Activated CD8-positive, alpha-beta memory T cell treated with anti-CD3 and anti-CD28 coated beads, Interleukin-2, amount 50 U/mL, for 1 hour (primary cell): Measurements from ENCODE around the gene USP26.
"Not testable (repeated sequence)": the region's sequence is repeated elsewhere in the genome, so short reads cannot be mapped to it uniquely, and the experiment has no call there.

ENCODE experiments used
- DNase-seq: peaks from one replicate; pipeline ENCODE4 v3.0.0-alpha.2; 2020; ENCODE audit errors: extremely low read depth

Gene USP26, protein sequence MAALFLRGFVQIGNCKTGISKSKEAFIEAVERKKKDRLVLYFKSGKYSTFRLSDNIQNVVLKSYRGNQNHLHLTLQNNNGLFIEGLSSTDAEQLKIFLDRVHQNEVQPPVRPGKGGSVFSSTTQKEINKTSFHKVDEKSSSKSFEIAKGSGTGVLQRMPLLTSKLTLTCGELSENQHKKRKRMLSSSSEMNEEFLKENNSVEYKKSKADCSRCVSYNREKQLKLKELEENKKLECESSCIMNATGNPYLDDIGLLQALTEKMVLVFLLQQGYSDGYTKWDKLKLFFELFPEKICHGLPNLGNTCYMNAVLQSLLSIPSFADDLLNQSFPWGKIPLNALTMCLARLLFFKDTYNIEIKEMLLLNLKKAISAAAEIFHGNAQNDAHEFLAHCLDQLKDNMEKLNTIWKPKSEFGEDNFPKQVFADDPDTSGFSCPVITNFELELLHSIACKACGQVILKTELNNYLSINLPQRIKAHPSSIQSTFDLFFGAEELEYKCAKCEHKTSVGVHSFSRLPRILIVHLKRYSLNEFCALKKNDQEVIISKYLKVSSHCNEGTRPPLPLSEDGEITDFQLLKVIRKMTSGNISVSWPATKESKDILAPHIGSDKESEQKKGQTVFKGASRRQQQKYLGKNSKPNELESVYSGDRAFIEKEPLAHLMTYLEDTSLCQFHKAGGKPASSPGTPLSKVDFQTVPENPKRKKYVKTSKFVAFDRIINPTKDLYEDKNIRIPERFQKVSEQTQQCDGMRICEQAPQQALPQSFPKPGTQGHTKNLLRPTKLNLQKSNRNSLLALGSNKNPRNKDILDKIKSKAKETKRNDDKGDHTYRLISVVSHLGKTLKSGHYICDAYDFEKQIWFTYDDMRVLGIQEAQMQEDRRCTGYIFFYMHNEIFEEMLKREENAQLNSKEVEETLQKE

GRCh38 chrX:133097031-133097430 is at the start of gene USP26:
TSS of gene USP26 (minus strand) at chrX:133097109. CDS start at chrX:133028220, 68,889 bp downstream.
- DNase-seq: no peak

DNA sequence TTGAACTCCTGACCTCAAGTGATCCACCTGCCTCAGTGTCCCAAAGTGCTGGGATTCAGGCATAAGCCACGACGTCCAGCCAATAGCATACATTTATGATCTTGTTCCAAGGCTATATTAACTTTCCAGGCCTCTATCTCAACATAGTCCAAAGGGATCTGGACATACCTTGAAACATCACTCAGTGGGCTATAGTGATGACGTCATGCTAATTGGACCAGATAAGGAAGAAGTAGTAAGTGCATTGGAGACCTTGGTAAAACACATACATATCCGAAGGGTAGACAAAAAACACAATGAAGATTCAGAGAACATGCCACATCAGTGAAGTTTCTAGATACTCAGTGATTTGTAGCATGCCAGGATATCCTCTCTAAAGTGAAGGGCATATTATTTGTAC is 37.4 kb upstream of the USP26 start:
- DNase-seq: no peak

GRCh38 chrX:133120406-133120805 is 23.5 kb upstream of the USP26 start:
- DNase-seq: no peak

- no peak for DNase-seq
These were observed 2.7 kb downstream of the USP26 start for GRCh38 chrX:133094098-133094731.

DNA sequence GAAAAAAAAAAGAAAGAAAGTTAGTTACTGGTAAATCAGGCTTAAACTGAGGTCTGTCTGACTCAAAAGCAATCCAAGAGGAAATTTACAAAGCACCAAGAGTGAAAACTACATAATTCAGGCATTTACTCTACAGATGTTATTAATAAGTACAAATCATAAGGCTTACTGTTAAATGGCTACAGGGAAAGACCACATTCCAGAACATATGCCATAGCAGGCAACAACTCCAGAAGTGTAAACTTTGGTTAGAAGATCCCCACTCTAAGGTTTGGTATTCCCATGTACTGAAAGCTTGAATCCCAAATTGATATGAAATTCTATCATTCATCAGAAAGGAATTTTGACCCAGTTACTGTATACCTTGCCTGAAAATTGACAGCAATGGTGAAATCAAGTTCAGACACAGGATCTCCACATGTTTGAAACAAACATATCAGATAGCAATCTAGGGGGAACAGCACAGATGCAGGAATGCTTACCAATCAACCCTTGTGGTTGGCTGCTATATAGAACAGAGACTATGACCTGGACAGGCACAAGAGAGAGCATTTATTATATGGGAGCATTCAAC is 6.6 kb downstream of the USP26 start:
- DNase-seq: no peak

GRCh38 chrX:133089411-133089810 is 7.5 kb downstream of the USP26 start:
- no peak for DNase-seq

DNA sequence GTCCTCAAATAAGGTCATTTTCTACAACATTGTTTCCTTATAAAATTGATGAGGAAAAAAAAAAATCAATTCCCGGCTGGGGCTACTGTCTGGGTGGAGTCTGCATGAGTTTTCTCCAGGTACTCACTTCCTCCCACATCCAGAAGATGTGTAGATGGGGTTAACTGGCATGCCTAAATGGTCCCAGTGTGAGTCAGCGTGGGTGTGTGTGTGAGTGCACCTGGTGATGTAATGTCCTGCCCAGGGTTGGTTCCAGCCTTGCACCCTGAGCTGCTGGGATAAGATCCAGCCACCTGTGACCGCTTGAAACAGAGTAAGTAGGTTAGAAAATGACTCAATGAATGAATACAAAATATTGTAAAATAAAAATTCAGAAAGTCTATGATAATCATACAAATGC is 11.1 kb downstream of the USP26 start:
- no peak for DNase-seq

DNA sequence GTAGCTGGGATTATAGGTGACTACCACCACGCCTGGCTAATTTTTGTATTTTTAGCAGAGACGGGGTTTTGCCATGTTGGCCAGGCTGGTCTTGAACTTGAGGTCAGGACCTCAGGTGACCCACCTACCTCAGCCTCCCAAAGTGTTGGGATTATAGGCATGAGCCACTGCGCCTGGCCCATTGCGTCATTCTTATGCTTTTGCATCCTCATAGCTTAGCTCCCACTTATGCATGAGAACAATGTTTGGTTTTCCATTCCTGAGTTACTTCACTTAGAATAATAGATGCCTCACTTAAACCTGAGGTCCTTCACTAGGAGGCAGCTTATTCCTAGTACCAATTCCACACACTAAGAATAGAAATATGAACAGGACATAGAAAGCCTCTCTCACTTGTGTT is 11.9 kb downstream of the USP26 start:
- not testable (repeated sequence) for DNase-seq

GRCh38 chrX:133083899-133084298 is 13.0 kb downstream of the USP26 start:
- DNase-seq: no peak

DNA sequence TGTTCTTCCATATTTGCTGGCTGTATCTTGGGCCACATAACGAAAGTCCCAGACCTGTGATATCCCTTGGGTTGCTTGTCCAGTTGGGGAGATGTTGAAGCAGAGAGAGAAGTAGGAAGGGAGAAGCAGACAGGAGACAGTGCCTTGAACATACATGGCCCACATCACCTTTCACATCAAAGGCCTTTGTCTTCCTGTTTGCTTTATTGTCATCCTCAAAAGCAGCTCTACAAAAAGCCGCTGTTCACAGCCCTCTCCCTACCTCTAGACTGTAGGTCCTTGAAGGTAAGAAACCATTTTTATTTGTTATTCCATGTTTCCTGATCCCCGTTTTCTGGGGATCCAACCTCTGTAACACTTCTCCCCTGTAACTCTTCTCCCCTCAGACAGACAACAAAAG is 14.9 kb downstream of the USP26 start:
- DNase-seq: no peak

DNA sequence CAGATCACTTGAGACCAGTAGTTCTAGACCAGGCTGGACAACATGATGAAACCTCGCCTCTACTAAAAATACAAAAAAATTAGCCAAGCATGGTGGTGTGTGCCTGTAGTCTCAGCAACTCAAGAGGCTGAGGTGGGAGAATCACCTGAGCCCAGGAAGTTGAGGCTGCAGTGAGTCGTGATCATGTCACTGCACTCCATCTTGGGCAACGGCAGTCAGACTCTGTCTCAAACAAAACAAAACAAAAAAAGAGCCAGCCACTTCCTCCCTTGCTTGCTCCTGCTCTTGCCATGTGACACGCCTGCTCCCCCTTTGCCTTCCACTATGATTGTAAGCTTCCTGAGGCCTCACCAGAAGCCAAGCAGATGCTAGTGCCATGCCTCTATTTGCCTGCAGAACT is 19.1 kb downstream of the USP26 start:
- not testable (repeated sequence) for DNase-seq

GRCh38 chrX:133072566-133072965 is 24.3 kb downstream of the USP26 start:
- no peak for DNase-seq

- DNase-seq: no peak
These were observed 28.4 kb downstream of the USP26 start for GRCh38 chrX:133068461-133068860.

DNA sequence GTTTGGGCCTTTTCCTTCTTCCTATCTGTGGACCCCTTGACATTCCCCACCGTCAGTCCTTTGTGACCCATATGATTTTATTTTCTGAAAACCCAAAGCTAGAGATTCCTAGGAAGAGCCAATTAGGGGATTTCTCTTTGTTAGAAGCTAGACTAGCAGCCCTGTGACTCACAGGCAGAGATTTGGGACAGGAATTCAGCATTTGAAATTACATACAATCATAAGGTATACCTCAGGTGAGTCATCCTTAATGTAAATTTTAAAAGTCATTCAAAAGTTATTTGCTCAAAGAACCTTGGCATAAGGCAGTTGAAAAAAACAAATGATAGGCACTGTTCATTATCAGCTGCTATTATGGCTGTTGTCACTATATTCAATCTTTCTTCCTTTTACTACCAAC is 40.6 kb downstream of the USP26 start:
- no peak for DNase-seq

DNA sequence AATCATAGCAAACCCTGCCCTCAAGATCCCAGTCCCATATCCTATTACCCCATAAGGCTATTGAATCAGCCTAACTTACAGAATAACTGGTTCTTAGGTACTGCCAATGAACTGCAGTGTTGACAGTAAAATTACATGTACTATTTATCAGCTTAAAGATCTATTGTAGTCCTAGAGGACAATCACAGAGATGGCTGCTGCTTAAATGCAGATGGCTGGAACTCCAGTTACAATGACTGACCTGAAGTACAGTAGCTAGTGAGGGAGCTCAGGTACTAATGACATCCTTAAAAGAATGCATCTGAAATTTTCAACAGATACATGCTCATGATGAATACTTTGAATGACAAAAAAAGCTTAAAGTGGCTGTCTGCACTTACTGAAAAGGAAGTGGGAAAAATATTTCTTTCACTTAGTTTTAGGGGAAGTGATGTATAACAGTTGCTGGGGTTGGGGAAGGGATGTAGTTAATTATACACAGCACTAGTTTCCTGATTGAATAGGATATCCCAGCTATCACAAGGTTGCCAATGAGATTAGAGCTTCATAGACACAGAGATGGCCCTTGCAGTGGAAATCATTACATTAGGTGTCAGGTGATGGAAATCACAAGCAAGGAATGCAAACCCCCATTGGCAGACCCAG is 42.0 kb downstream of the USP26 start:
- DNase-seq: no peak

GRCh38 chrX:133053861-133054598 is 42.9 kb downstream of the USP26 start:
- DNase-seq: no peak

- DNase-seq: no peak
These were observed 48.2 kb downstream of the USP26 start for GRCh38 chrX:133048751-133049150.

DNA sequence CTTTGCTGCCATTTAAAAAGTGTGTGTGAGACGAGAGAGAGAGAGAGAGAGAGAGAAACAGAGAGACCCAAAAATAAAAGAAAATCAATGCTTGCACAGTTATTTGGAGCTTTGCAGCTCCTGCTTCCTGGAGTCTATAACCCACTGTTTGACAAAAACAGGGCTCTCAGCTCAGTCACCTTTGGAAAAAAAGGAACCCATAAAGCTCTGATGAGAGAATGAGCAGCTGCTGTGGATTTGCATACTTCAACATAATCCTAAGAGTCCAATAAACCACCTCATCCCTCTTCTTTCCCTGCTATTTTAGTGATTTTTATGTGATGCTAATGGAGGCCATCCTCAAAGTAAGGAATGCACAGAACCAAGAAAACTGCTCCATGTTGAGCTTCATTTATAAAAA is 50.3 kb downstream of the USP26 start:
- no peak for DNase-seq

DNA sequence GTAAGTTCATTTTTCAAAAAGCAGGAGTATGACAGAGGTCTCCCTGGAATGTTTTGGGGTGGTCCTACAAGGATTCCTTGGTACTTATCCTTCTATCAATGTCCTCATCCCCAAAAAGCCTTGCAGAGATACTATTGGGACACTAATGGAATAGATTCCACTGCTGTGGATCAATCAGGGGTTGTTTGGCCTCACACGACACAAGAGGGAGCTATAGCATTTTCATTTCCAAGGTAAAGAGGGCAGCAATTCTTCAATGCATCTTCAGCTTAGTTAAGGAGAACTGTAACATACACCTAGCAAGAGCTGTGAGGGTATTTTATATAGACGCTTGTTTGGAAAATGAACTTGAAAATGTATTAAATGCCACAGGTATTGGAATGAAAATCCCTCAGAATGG is 50.9 kb downstream of the USP26 start:
- no peak for DNase-seq

GRCh38 chrX:133044145-133044786 is 52.6 kb downstream of the USP26 start:
- not testable (repeated sequence) for DNase-seq
